Endothelial cell (in vitro differentiated cells): ENCODE data around the gene ATP9A. TPM values are rescaled to one million over a fixed set of nuclear protein-coding genes. Genes with fewer than 3 reads are reported as not detected.
A peak's percentile ranks its signal among the peaks of the same experiment; 100 is the strongest.

ENCODE experiments used
- DNase-seq: peaks from one replicate; pipeline ENCODE4 v3.0.0; 2021; ENCODE audit warnings: low spot score
- H3K27ac Mint-ChIP-seq: one replicate; pipeline ENCODE4 v1.8.0; 2021; ENCODE audit warnings: mixed read lengths, inconsistent platforms; ENCODE audit not compliant: unreplicated experiment
- H3K27me3 Mint-ChIP-seq: one replicate; pipeline ENCODE4 v1.8.0; 2021; ENCODE audit warnings: mild to moderate bottlenecking, moderate library complexity, mixed read lengths, inconsistent platforms; ENCODE audit not compliant: unreplicated experiment
- H3K36me3 Mint-ChIP-seq: one replicate; pipeline ENCODE4 v1.8.0; 2021; ENCODE audit warnings: mild to moderate bottlenecking, low read depth, mixed read lengths, inconsistent platforms; ENCODE audit not compliant: unreplicated experiment
- H3K4me1 Mint-ChIP-seq: one replicate; pipeline ENCODE4 v1.8.0; 2021; ENCODE audit warnings: mild to moderate bottlenecking, mixed read lengths, inconsistent platforms; ENCODE audit not compliant: unreplicated experiment
- H3K4me3 Mint-ChIP-seq: one replicate; pipeline ENCODE4 v1.8.0; 2021; ENCODE audit warnings: mild to moderate bottlenecking, mixed read lengths, inconsistent platforms; ENCODE audit not compliant: unreplicated experiment
- H3K9me3 Mint-ChIP-seq: one replicate; pipeline ENCODE4 v1.8.0; 2021; ENCODE audit warnings: mixed read lengths, inconsistent platforms; ENCODE audit not compliant: unreplicated experiment
- CTCF ChIP-seq: fragments of 200-600 bp; sonication (generic); IDR thresholded peaks from one replicate; pipeline ENCODE4 v1.5.0; 2021; ENCODE audit warnings: antibody characterized with exemption; ENCODE audit not compliant: unreplicated experiment
- total RNA-seq: library from RNA; stranded (reverse); fragmentation: NEBNext Ultra II Directional; extraction: Animal tissue kit (Norgen Biotek cat#: 25700); gene quantifications from one replicate; pipeline ENCODE4 v1.2.1, GENCODE V29; 2021; ENCODE audit not compliant: unreplicated experiment

ATP9A gene
- total RNA-seq, 1 donor from 2014 or later, result 30.6 TPM

- Mint-ChIP-seq H3K4me1 (peaks cover 18% of the 10 kb centered on the region), H3K4me3 (no peak overlapping the region), H3K27me3 (peaks cover 3% of the 10 kb centered on the region), H3K36me3 (peaks cover 3% of the 10 kb centered on the region), H3K9me3 (no peaks in the 10 kb centered on the region), H3K27ac (no peak overlapping the region)
- TF ChIP-seq CTCF, result no peak
- DNase-seq, result no peak
Observed at GRCh38 chr20:51595744-51596143, 172.4 kb downstream of the ATP9A start.

- no peak overlapping the region for H3K4me3 Mint-ChIP-seq
- TF ChIP-seq CTCF, result peak; percentile 72
- peaks cover 3% of the 10 kb centered on the region for H3K36me3 Mint-ChIP-seq
- H3K4me1 Mint-ChIP-seq, result peaks cover 11% of the 10 kb centered on the region
- peak; percentile 82 for DNase-seq
- H3K27me3 Mint-ChIP-seq, result peaks cover 3% of the 10 kb centered on the region
- no peaks in the 10 kb centered on the region for H3K9me3 Mint-ChIP-seq
- H3K27ac Mint-ChIP-seq, result no peak overlapping the region
Observed at GRCh38 chr20:51595058-51595532, 173.1 kb downstream of the ATP9A start.

GRCh38 chr20:51594236-51595057 is 173.7 kb downstream of the ATP9A start:
- TF ChIP-seq CTCF, result no peak
- H3K36me3 Mint-ChIP-seq, result peaks cover 3% of the 10 kb centered on the region
- DNase-seq, result no peak
- no peaks in the 10 kb centered on the region for H3K9me3 Mint-ChIP-seq
- no peak overlapping the region for H3K4me3 Mint-ChIP-seq
- H3K27ac Mint-ChIP-seq, result peak overlapping the region; percentile 70
- H3K4me1 Mint-ChIP-seq, result peaks cover 6% of the 10 kb centered on the region
- peaks cover 3% of the 10 kb centered on the region for H3K27me3 Mint-ChIP-seq

GRCh38 chr20:51593584-51593983 is 174.6 kb downstream of the ATP9A start:
- no peak overlapping the region for H3K27ac Mint-ChIP-seq
- TF ChIP-seq CTCF, result no peak
- no peak overlapping the region for H3K4me3 Mint-ChIP-seq
- no peaks in the 10 kb centered on the region for H3K9me3 Mint-ChIP-seq
- DNase-seq, result no peak
- no peaks in the 10 kb centered on the region for H3K36me3 Mint-ChIP-seq
- peaks cover 6% of the 10 kb centered on the region for H3K4me1 Mint-ChIP-seq
- H3K27me3 Mint-ChIP-seq, result peaks cover 3% of the 10 kb centered on the region

GRCh38 chr20:51592564-51592963 is 175.6 kb downstream of the ATP9A start:
- Mint-ChIP-seq H3K9me3 (no peaks in the 10 kb centered on the region), H3K4me3 (no peak overlapping the region), H3K4me1 (peaks cover 6% of the 10 kb centered on the region), H3K27me3 (peaks cover 3% of the 10 kb centered on the region), H3K36me3 (no peaks in the 10 kb centered on the region), H3K27ac (no peak overlapping the region)
- TF ChIP-seq CTCF, result no peak
- no peak for DNase-seq
